Activated naive CD8-positive, alpha-beta T cell treated with anti-CD3 and anti-CD28 coated beads, Interleukin-2, amount 10 ng/mL, durations not matched to agents 7 days and 5 days (primary cell): Measurements from ENCODE around the gene STUM. TPM values are rescaled to one million over a fixed set of nuclear protein-coding genes. Genes with fewer than 3 reads are reported as not detected.
"Not testable (repeated sequence)": the region's sequence is repeated elsewhere in the genome, so short reads cannot be mapped to it uniquely, and the experiment has no call there.

Experiments
- ATAC-seq: fragments of 150-1000 bp; cut with Tn5 transposase; one replicate; pipeline ENCODE4 v1.10.0; 2021; ENCODE audit warnings: low read depth, moderate library complexity
- POLR2A ChIA-PET: fragments of 350-600 bp; sonication (Branson Sonifier 250); formaldehyde crosslinking; loops from one replicate; lab custom pipeline; 2021; ENCODE audit warnings: antibody characterized with exemption; lab: Charles Lee
- DNase-seq: peaks from one replicate; pipeline ENCODE4 v3.0.0; 2021
- H3K27ac Mint-ChIP-seq: one replicate; pipeline ENCODE4 v1.8.0; 2022; ENCODE audit warnings: mild to moderate bottlenecking, mixed read lengths
- H3K27me3 Mint-ChIP-seq: one replicate; pipeline ENCODE4 v1.8.0; 2022; ENCODE audit warnings: mild to moderate bottlenecking, moderate library complexity, mixed read lengths
- H3K36me3 Mint-ChIP-seq: one replicate; pipeline ENCODE4 v1.8.0; 2021; ENCODE audit warnings: mild to moderate bottlenecking, mixed read lengths
- H3K4me1 Mint-ChIP-seq: one replicate; pipeline ENCODE4 v1.8.0; 2021; ENCODE audit warnings: mixed read lengths
- H3K4me3 Mint-ChIP-seq: one replicate; pipeline ENCODE4 v1.8.0; 2022; ENCODE audit warnings: mild to moderate bottlenecking, moderate library complexity, mixed read lengths
- H3K9me3 Mint-ChIP-seq: one replicate; pipeline ENCODE4 v1.8.0; 2021; ENCODE audit warnings: mixed read lengths
- total RNA-seq, 2 experiments: library from RNA; stranded (reverse); gene quantifications; one replicate each; pipeline ENCODE4 v1.2.3, GENCODE V29; 2021

STUM gene
- total RNA-seq, 2 experiments from 2014 or later: not detected

GRCh38 chr1:226635456-226635941 lies 86.9 kb downstream of the STUM start:
- peak; percentile 41 for DNase-seq
- H3K9me3 Mint-ChIP-seq: no peaks in the 10 kb centered on the region
- POLR2A ChIA-PET: interaction anchor here (1.7 kb wide), 1 partner anchor 18 kb away, joined by 11 read pairs; no protein-coding TSS in a partner anchor
- ATAC-seq: peak; percentile 37
- peaks cover 23% of the 10 kb centered on the region for H3K36me3 Mint-ChIP-seq
- peak overlapping the region; percentile 72 for H3K4me3 Mint-ChIP-seq
- peak overlapping the region; percentile 84 for H3K27ac Mint-ChIP-seq
- H3K4me1 Mint-ChIP-seq: peaks cover 26% of the 10 kb centered on the region
- H3K27me3 Mint-ChIP-seq: no peaks in the 10 kb centered on the region

GRCh38 chr1:226636847-226637096 lies 88.2 kb downstream of the STUM start:
- Mint-ChIP-seq H3K27ac (peak overlapping the region; percentile 63), H3K27me3 (no peaks in the 10 kb centered on the region), H3K4me1 (peaks cover 26% of the 10 kb centered on the region), H3K36me3 (peaks cover 20% of the 10 kb centered on the region), H3K9me3 (no peaks in the 10 kb centered on the region), H3K4me3 (no peak overlapping the region)
- DNase-seq (no peak), ATAC-seq (no peak)
- POLR2A ChIA-PET: interaction anchor here (1.7 kb wide), 1 partner anchor 17 kb away, joined by 11 read pairs; no protein-coding TSS in a partner anchor

GRCh38 chr1:226637147-226637935 lies 88.8 kb downstream of the STUM start:
- no peaks in the 10 kb centered on the region for H3K9me3 Mint-ChIP-seq
- ATAC-seq (no peak), DNase-seq (no peak)
- POLR2A ChIA-PET: no interaction called here
- no peak overlapping the region for H3K27ac Mint-ChIP-seq
- peaks cover 17% of the 10 kb centered on the region for H3K36me3 Mint-ChIP-seq
- H3K4me3 Mint-ChIP-seq: no peak overlapping the region
- peaks cover 26% of the 10 kb centered on the region for H3K4me1 Mint-ChIP-seq
- no peaks in the 10 kb centered on the region for H3K27me3 Mint-ChIP-seq

GRCh38 chr1:226638001-226638601 lies 89.5 kb downstream of the STUM start:
- no peak for ATAC-seq
- H3K27ac Mint-ChIP-seq: no peak overlapping the region

GRCh38 chr1:226638608-226639007 lies 90.0 kb downstream of the STUM start:
- H3K27ac Mint-ChIP-seq: no peak overlapping the region
- POLR2A ChIA-PET: interaction anchor here (0.6 kb wide), 1 partner anchor 55 kb away, joined by 3 read pairs; no protein-coding TSS in a partner anchor
- ATAC-seq: no peak
- H3K4me1 Mint-ChIP-seq: peaks cover 26% of the 10 kb centered on the region
- H3K36me3 Mint-ChIP-seq: peaks cover 14% of the 10 kb centered on the region
- H3K27me3 Mint-ChIP-seq: no peaks in the 10 kb centered on the region
- DNase-seq: no peak
- H3K4me3 Mint-ChIP-seq: no peak overlapping the region
- no peaks in the 10 kb centered on the region for H3K9me3 Mint-ChIP-seq

More at GRCh38 chr1:226638001-226638601, 89.5 kb downstream of the STUM start:
- no peak overlapping the region for H3K4me3 Mint-ChIP-seq
- H3K36me3 Mint-ChIP-seq: peaks cover 14% of the 10 kb centered on the region
- H3K4me1 Mint-ChIP-seq: peaks cover 25% of the 10 kb centered on the region
- no peak for DNase-seq
- POLR2A ChIA-PET: interaction anchor here (0.6 kb wide), 1 partner anchor 56 kb away, joined by 3 read pairs; no protein-coding TSS in a partner anchor
- no peaks in the 10 kb centered on the region for H3K9me3 Mint-ChIP-seq
- H3K27me3 Mint-ChIP-seq: no peaks in the 10 kb centered on the region

GRCh38 chr1:226639206-226639605 lies 90.6 kb downstream of the STUM start:
- H3K9me3 Mint-ChIP-seq, ATAC-seq, H3K27me3 Mint-ChIP-seq, DNase-seq, H3K4me3 Mint-ChIP-seq, H3K27ac Mint-ChIP-seq, POLR2A ChIA-PET: not testable (repeated sequence)
- Mint-ChIP-seq H3K4me1 (peaks cover 31% of the 10 kb centered on the region), H3K36me3 (peaks cover 13% of the 10 kb centered on the region)

- H3K36me3 Mint-ChIP-seq: peaks cover 11% of the 10 kb centered on the region
- DNase-seq (no peak), ATAC-seq (no peak)
- no peaks in the 10 kb centered on the region for H3K27me3 Mint-ChIP-seq
- H3K4me1 Mint-ChIP-seq: peaks cover 33% of the 10 kb centered on the region
- no peak overlapping the region for H3K4me3 Mint-ChIP-seq
- no peaks in the 10 kb centered on the region for H3K9me3 Mint-ChIP-seq
- POLR2A ChIA-PET: no interaction called here
- H3K27ac Mint-ChIP-seq: no peak overlapping the region
Measured at GRCh38 chr1:226639631-226640061, 91.1 kb downstream of the STUM start.

GRCh38 chr1:226640321-226641136 lies 92.0 kb downstream of the STUM start:
- H3K27me3 Mint-ChIP-seq: no peaks in the 10 kb centered on the region
- POLR2A ChIA-PET: interaction anchor here (1.0 kb wide), 1 partner anchor 188 kb away, joined by 3 read pairs; no protein-coding TSS in a partner anchor
- peaks cover 6% of the 10 kb centered on the region for H3K36me3 Mint-ChIP-seq
- no peak overlapping the region for H3K4me3 Mint-ChIP-seq
- ATAC-seq: no peak
- peaks cover 33% of the 10 kb centered on the region for H3K4me1 Mint-ChIP-seq
- no peaks in the 10 kb centered on the region for H3K9me3 Mint-ChIP-seq
- peak; percentile 14 for DNase-seq
- H3K27ac Mint-ChIP-seq: peak overlapping the region; percentile 60

GRCh38 chr1:226641671-226642231 lies 93.2 kb downstream of the STUM start:
- Mint-ChIP-seq H3K27ac (no peak overlapping the region), H3K27me3 (no peaks in the 10 kb centered on the region), H3K9me3 (no peaks in the 10 kb centered on the region), H3K4me1 (peaks cover 37% of the 10 kb centered on the region), H3K4me3 (no peak overlapping the region), H3K36me3 (peaks cover 8% of the 10 kb centered on the region)
- no peak for ATAC-seq
- DNase-seq: peak; percentile 23
- POLR2A ChIA-PET: interaction anchor here (0.7 to 1.2 kb wide), 4 partner anchors 46 to 241 kb away, joined by 3 to 4 read pairs (median 3); no protein-coding TSS in a partner anchor

- DNase-seq: peak; percentile 29
- no peaks in the 10 kb centered on the region for H3K27me3 Mint-ChIP-seq
- no peak for ATAC-seq
- peaks cover 5% of the 10 kb centered on the region for H3K36me3 Mint-ChIP-seq
- H3K4me1 Mint-ChIP-seq: peaks cover 36% of the 10 kb centered on the region
- no peaks in the 10 kb centered on the region for H3K9me3 Mint-ChIP-seq
- H3K4me3 Mint-ChIP-seq: no peak overlapping the region
- POLR2A ChIA-PET: interaction anchor here (0.8 to 1.6 kb wide), 5 partner anchors 46 to 240 kb away, joined by 3 to 4 read pairs (median 3); partner anchors contain the start of gene ITPKB
- H3K27ac Mint-ChIP-seq: no peak overlapping the region
Measured at GRCh38 chr1:226642421-226642820, 93.9 kb downstream of the STUM start.

- DNase-seq (peak; percentile 54), ATAC-seq (peak; percentile 69)
- H3K27me3 Mint-ChIP-seq: no peaks in the 10 kb centered on the region
- H3K36me3 Mint-ChIP-seq: peaks cover 7% of the 10 kb centered on the region
- peak overlapping the region; percentile 90 for H3K27ac Mint-ChIP-seq
- peak overlapping the region; percentile 72 for H3K4me3 Mint-ChIP-seq
- H3K4me1 Mint-ChIP-seq: peaks cover 36% of the 10 kb centered on the region
- POLR2A ChIA-PET: interaction anchor here (1.0 to 2.0 kb wide), 5 partner anchors 18 to 185 kb away, joined by 3 to 7 read pairs (median 3); partner anchors contain the start of gene ITPKB
- H3K9me3 Mint-ChIP-seq: no peaks in the 10 kb centered on the region
Measured at GRCh38 chr1:226643177-226643576, 94.6 kb downstream of the STUM start.
